HUES64 (cell line): ENCODE data around the gene MFN1.

Experiments
- H3K27ac ChIP-seq: 2 replicates; pipeline ENCODE4 v1.7.0; 2013; ENCODE audit warnings: low read depth, low read length, inconsistent platforms
- H3K27me3 ChIP-seq: 2 replicates; pipeline ENCODE4 v1.6.1; 2013; ENCODE audit warnings: mild to moderate bottlenecking, low read length; ENCODE audit not compliant: insufficient read depth
- H3K36me3 ChIP-seq: 2 replicates; pipeline ENCODE4 v1.6.1; 2013; ENCODE audit warnings: mild to moderate bottlenecking, low read length; ENCODE audit not compliant: insufficient read depth
- H3K4me1 ChIP-seq: 2 replicates; pipeline ENCODE4 v1.6.1; 2013; ENCODE audit warnings: mild to moderate bottlenecking, low read length, moderate library complexity; ENCODE audit not compliant: insufficient read depth
- H3K4me3 ChIP-seq: 2 replicates; pipeline ENCODE4 v1.5.1; 2013; ENCODE audit warnings: mild to moderate bottlenecking, low read length, moderate library complexity
- H3K9ac ChIP-seq: 2 replicates; pipeline ENCODE4 v1.6.1; 2013; ENCODE audit warnings: mild to moderate bottlenecking, low read depth, low read length
- H3K9me3 ChIP-seq: 2 replicates; pipeline ENCODE4 v1.6.1; 2013; ENCODE audit warnings: low read depth, low read length; ENCODE audit not compliant: insufficient read depth
- WGBS: fragments of 150-250, 120-280 bp; methylation state at CpG from one replicate; pipeline ENCODE4 v1.1.7; 2013; ENCODE audit warnings: missing lambda C conversion rate; 5-methylcytosine and 5-hydroxymethylcytosine counted together

MFN1 gene

GRCh38 chr3:179432021-179432420, 84.5 kb downstream of the MFN1 start:
- Histone ChIP-seq H3K9me3 (no peaks in the 10 kb centered on the region), H3K4me1 (0 out of 2 replicates have a peak, but pooled peaks cover 6% of the 10 kb centered on the region), H3K4me3 (no peak overlapping the region), H3K36me3 (no peaks in the 10 kb centered on the region), H3K27ac (no peak overlapping the region), H3K27me3 (no peaks in the 10 kb centered on the region), H3K9ac (no peak overlapping the region)
- 97% methylated on average over 3 of the region's 3 CpGs for WGBS

DNA sequence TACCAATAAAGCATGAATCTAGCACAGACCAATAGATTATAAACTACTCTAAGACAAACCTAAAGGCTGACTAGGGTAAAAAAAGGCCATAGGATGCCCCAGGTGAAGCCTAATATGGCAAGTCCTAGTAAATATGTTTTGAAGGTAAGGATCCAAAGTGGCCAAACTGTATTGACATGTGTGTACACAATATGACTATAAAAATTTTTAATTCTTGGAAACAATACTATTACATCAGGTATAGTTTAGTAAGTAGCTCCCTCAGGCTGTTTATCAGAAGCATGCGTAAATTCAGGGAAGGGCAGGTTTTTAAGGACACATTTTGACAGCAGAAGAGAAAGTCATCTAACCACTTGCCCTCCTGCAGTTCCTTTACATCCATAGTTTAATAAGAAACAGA, 84.9 kb downstream of the MFN1 start:
- no peak overlapping the region for H3K27ac ChIP-seq
- H3K36me3 ChIP-seq = no peaks in the 10 kb centered on the region
- H3K4me1 ChIP-seq = 0 out of 2 replicates have a peak, but pooled peaks cover 6% of the 10 kb centered on the region
- H3K27me3 ChIP-seq = no peaks in the 10 kb centered on the region
- H3K4me3 ChIP-seq = no peak overlapping the region
- H3K9ac ChIP-seq = no peak overlapping the region
- no peaks in the 10 kb centered on the region for H3K9me3 ChIP-seq
- WGBS = 100% methylated on average over 1 of the region's 1 CpG

GRCh38 chr3:179436517-179436916, 89.0 kb downstream of the MFN1 start:
- no peak overlapping the region for H3K4me3 ChIP-seq
- H3K4me1 ChIP-seq = peaks cover 21% of the 10 kb centered on the region
- H3K9me3 ChIP-seq = no peaks in the 10 kb centered on the region
- H3K36me3 ChIP-seq = no peaks in the 10 kb centered on the region
- no peak overlapping the region for H3K27ac ChIP-seq
- WGBS = 89% methylated on average over 3 of the region's 3 CpGs
- H3K27me3 ChIP-seq = no peaks in the 10 kb centered on the region
- H3K9ac ChIP-seq = no peak overlapping the region

- no peak overlapping the region for H3K9ac ChIP-seq
- 43% methylated on average over 5 of the region's 5 CpGs for WGBS
- H3K36me3 ChIP-seq = no peaks in the 10 kb centered on the region
- H3K4me1 ChIP-seq = peaks cover 15% of the 10 kb centered on the region
- H3K4me3 ChIP-seq = no peak overlapping the region; the same call in 1 of the 2 replicates
- no peaks in the 10 kb centered on the region for H3K27me3 ChIP-seq
- H3K9me3 ChIP-seq = no peaks in the 10 kb centered on the region
- H3K27ac ChIP-seq = no peak overlapping the region
These were observed 91.3 kb downstream of the MFN1 start for GRCh38 chr3:179438841-179439240.
